HEK293T (cell line): ENCODE measurements around the gene L1CAM.
"Not testable (repeated sequence)": the region's sequence is repeated elsewhere in the genome, so short reads cannot be mapped to it uniquely, and the experiment has no call there.

ENCODE experiments used
- CTCF ChIA-PET: fragments of 350-600 bp; formaldehyde crosslinking; extraction: SDS; loops from one replicate; lab custom pipeline; 2021; ENCODE audit warnings: antibody characterized with exemption, inconsistent platforms; lab: Yijun Ruan, JAX
- POLR2A ChIA-PET: fragments of 350-600 bp; formaldehyde crosslinking; extraction: SDS; loops from one replicate; lab custom pipeline; 2020; ENCODE audit warnings: antibody characterized with exemption, inconsistent platforms; lab: Yijun Ruan, JAX
- DNase-seq: peaks from one replicate; pipeline ENCODE4 v3.0.0; 2012; ENCODE audit warnings: mixed read lengths; ENCODE audit errors: extremely low spot score
- ARNT ChIP-seq: fragments of 450-650 bp; IDR thresholded peaks from 2 replicates; pipeline ENCODE4 v1.6.1; 2017; ENCODE audit warnings: mild to moderate bottlenecking
- BHLHE40 ChIP-seq: fragments of 450-650 bp; IDR thresholded peaks from 2 replicates; pipeline ENCODE4 v1.6.1; 2016; ENCODE audit warnings: mild to moderate bottlenecking, moderate library complexity, borderline replicate concordance
- CTBP1 ChIP-seq: fragments of 450-650 bp; IDR thresholded peaks from 2 replicates; pipeline ENCODE4 v1.6.1; 2016; ENCODE audit warnings: borderline replicate concordance
- ELF4 ChIP-seq: fragments of 450-650 bp; IDR thresholded peaks from 2 replicates; pipeline ENCODE4 v1.6.1; 2017; ENCODE audit warnings: antibody characterized with exemption
- FOXA1 ChIP-seq: fragments of 450-650 bp; IDR thresholded peaks from 2 replicates; pipeline ENCODE4 v1.6.1; 2016; ENCODE audit warnings: mild to moderate bottlenecking
- FOXK2 ChIP-seq: fragments of 450-650 bp; IDR thresholded peaks from 2 replicates; pipeline ENCODE4 v1.6.1; 2016; ENCODE audit warnings: mild to moderate bottlenecking
- FOXM1 ChIP-seq: fragments of 450-650 bp; IDR thresholded peaks from 2 replicates; pipeline ENCODE4 v1.6.1; 2017; ENCODE audit warnings: mild to moderate bottlenecking, borderline replicate concordance
- HDGF ChIP-seq: fragments of 450-650 bp; IDR thresholded peaks from 2 replicates; pipeline ENCODE4 v1.6.1; 2017; ENCODE audit warnings: antibody characterized with exemption, borderline replicate concordance
- L3MBTL2 ChIP-seq: fragments of 450-650 bp; conservative IDR thresholded peaks from 2 replicates; pipeline ENCODE4 v1.6.1; 2016; ENCODE audit warnings: mild to moderate bottlenecking
- LEF1 ChIP-seq: fragments of 450-650 bp; IDR thresholded peaks from 2 replicates; pipeline ENCODE4 v1.6.1; 2017; ENCODE audit warnings: mild to moderate bottlenecking, borderline replicate concordance
- NFRKB ChIP-seq: fragments of 450-650 bp; IDR thresholded peaks from 2 replicates; pipeline ENCODE4 v1.6.1; 2016; ENCODE audit warnings: mild to moderate bottlenecking, moderate library complexity
- PKNOX1 ChIP-seq: fragments of 450-650 bp; IDR thresholded peaks from 2 replicates; pipeline ENCODE4 v1.6.1; 2016
- SP1 ChIP-seq: fragments of 450-650 bp; IDR thresholded peaks from 2 replicates; pipeline ENCODE4 v1.6.1; 2017
- SUZ12 ChIP-seq: fragments of 450-650 bp; IDR thresholded peaks from 2 replicates; pipeline ENCODE4 v1.6.1; 2016; ENCODE audit warnings: mild to moderate bottlenecking
- TARDBP ChIP-seq: fragments of 450-650 bp; IDR thresholded peaks from 2 replicates; pipeline ENCODE4 v1.6.1; 2016
- ZNF384 ChIP-seq: fragments of 450-650 bp; IDR thresholded peaks from 2 replicates; pipeline ENCODE4 v1.6.1; 2016

The L1CAM gene

GRCh38 chrX:153820601-153821000 lies 65.4 kb downstream of the L1CAM start:
- TF ChIP-seq TARDBP (no peak), LEF1 (no peak), HDGF (no peak), ELF4 (no peak), FOXK2 (no peak), BHLHE40 (no peak), FOXM1 (no peak), NFRKB (no peak), ARNT (no peak), ZNF384 (no peak), FOXA1 (no peak), L3MBTL2 (no peak), SUZ12 (no peak), PKNOX1 (no peak), SP1 (no peak), CTBP1 (no peak)
- DNase-seq: no peak
- POLR2A ChIA-PET: no interaction called here
- CTCF ChIA-PET: no interaction called here

DNA sequence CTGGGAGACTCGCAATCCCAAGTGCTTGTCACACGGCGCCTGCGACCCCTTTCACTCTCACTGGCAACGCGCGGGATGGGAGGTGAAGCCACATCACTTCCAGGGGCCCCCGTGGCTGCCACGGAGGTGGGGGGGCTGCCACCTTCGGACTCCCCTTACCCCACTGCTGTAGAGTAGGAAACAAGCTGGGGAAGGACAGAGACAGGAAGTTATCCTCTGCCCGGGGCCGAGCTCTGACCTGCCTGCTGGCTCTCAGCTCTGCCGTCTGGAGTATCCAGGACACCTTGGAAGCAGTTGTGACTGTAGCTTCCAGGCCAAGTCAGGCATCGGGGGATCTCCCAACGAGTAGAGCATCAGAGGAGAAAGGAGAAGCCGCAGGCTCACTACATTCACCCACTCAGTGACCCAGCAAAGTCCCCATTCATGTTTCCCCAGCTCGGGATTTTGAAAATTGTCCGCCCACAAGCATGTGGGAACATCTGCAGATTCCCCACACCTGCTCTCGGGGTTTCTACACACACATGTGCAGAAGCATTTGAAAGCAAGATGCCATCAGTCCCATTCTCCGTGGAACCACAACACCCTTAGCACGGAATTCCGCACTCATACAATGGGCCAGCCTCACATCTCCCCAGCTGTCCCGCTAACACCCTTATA lies 66.5 kb downstream of the L1CAM start:
- TF ChIP-seq ARNT (no peak), FOXM1 (no peak), TARDBP (no peak), FOXK2 (no peak), L3MBTL2 (no peak), SP1 (no peak), LEF1 (no peak), BHLHE40 (no peak), NFRKB (no peak), FOXA1 (no peak), PKNOX1 (no peak), ZNF384 (no peak), ELF4 (no peak), CTBP1 (no peak), HDGF (no peak), SUZ12 (no peak)
- CTCF ChIA-PET: interaction anchor here (2.3 kb wide), 1 partner anchor 127 kb away, joined by 10 read pairs; no protein-coding TSS in a partner anchor
- POLR2A ChIA-PET: interaction anchor here (0.8 to 1.3 kb wide), 3 partner anchors 25 to 115 kb away, joined by 3 to 4 read pairs (median 3); partner anchors contain the start of genes IDH3G, NAA10 and SSR4
- DNase-seq: no peak

- DNase-seq: peak; percentile 82
- CTCF ChIA-PET: interaction anchor here (0.6 to 2.3 kb wide), 2 partner anchors 128 to 284 kb away, joined by 3 to 10 read pairs; no protein-coding TSS in a partner anchor
- TF ChIP-seq LEF1 (no peak), PKNOX1 (no peak), L3MBTL2 (no peak; the same call in 1 of the 2 replicates), CTBP1 (no peak), ARNT (no peak), ZNF384 (no peak), FOXK2 (no peak), TARDBP (no peak), FOXM1 (no peak), FOXA1 (no peak), HDGF (no peak), SP1 (no peak), SUZ12 (no peak), ELF4 (no peak), NFRKB (no peak), BHLHE40 (no peak)
- POLR2A ChIA-PET: interaction anchor here (0.8 to 1.4 kb wide), 4 partner anchors 9 to 116 kb away, joined by 3 to 4 read pairs (median 3); partner anchors contain the start of genes IDH3G, NAA10 and SSR4
Measured at GRCh38 chrX:153818571-153819383, 67.2 kb downstream of the L1CAM start.

DNA sequence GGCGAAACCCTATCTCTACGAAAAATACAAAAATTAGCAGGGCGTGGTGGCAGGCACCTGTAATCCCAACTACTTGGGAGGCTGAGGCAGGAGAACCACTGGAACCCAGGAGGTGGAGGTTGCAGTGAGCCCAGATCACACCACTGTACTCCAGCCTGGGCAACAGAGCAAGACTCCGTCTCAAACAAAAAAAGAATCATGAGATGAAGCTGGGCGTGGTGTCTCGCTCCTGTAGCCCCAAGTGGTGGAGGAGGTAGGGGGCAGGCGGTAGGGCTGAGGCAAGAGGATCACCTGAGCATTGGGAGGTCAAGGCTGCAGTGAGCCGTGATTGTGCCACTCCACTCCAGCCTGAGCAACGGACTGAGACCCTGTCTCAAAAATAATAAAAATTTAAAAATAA lies 67.9 kb downstream of the L1CAM start:
- DNase-seq: not testable (repeated sequence)
- POLR2A ChIA-PET: interaction anchor here (1.4 kb wide), 1 partner anchor 10 kb away, joined by 3 read pairs; no protein-coding TSS in a partner anchor
- CTCF ChIA-PET: interaction anchor here (0.6 to 2.3 kb wide), 2 partner anchors 129 to 285 kb away, joined by 3 to 10 read pairs; no protein-coding TSS in a partner anchor

- CTCF ChIA-PET: no interaction called here
- TF ChIP-seq LEF1: no peak
- DNase-seq: no peak
- POLR2A ChIA-PET: no interaction called here
Measured at GRCh38 chrX:153816831-153817690, 68.9 kb downstream of the L1CAM start.
